ENCODE data around the gene CDH26. TPM values are rescaled to one million over a fixed set of nuclear protein-coding genes. Genes with fewer than 3 reads are reported as not detected.

Gene CDH26
- total RNA-seq, 4 donors from 2014 or later = 0.27 to 0.41 (median 0.29) TPM; not detected in 1

GRCh38 chr20:59942245-59942644, 16.0 kb upstream of the CDH26 start:
- peak overlapping the region in 1 of 4 donors; percentile 90 for H3K4me3 ChIP-seq
- peaks cover 0 to 26% of the 10 kb centered on the region in 2 donors for H3K36me3 ChIP-seq
- peaks cover 53 to 63% of the 10 kb centered on the region in 2 donors for H3K4me1 ChIP-seq
- in situ Hi-C loops (cut with MboI; ENCODE audit: low sequenced_read_pairs in 4 of 4) (loop anchor here in 1 of 4 donors (10.0 kb wide), 1 partner anchor 113 kb away; no protein-coding TSS in a partner anchor), intact Hi-C loops (cut with DNase I; ENCODE audit: low total_unique reads) (loop anchor here (5.0 kb wide), 2 partner anchors 90 to 1050 kb away; no protein-coding TSS in a partner anchor)
- peak overlapping the region; percentile 91 to 99 (median 93) for H3K27ac ChIP-seq
- no peaks in the 10 kb centered on the region for H3K9me3 ChIP-seq
- no peak for ATAC-seq
- no peak for DNase-seq
- no peaks in the 10 kb centered on the region for H3K27me3 ChIP-seq
- no peak for TF ChIP-seq CTCF (IDR thresholded peaks at IDR 0.05 in 4 of 5, conservative IDR thresholded peaks at IDR 0.05 in 1 of 5)
- TF ChIP-seq POLR2A (IDR thresholded peaks at IDR 0.05) = no peak

GRCh38 chr20:59944726-59945125, 13.5 kb upstream of the CDH26 start:
- intact Hi-C loops (cut with DNase I; ENCODE audit: low total_unique reads) = loop anchor here (5.0 kb wide), 2 partner anchors 88 to 1052 kb away; no protein-coding TSS in a partner anchor
- H3K4me1 ChIP-seq = peaks cover 37 to 58% of the 10 kb centered on the region in 2 donors

GRCh38 chr20:59945175-59945574, 13.0 kb upstream of the CDH26 start:
- in situ Hi-C loops (cut with MboI; ENCODE audit: low sequenced_read_pairs in 4 of 4) = loop anchor here in 1 of 4 donors (10.0 kb wide), 1 partner anchor 110 kb away; no protein-coding TSS in a partner anchor
- DNase-seq (no peak), ATAC-seq (no peak)
- Histone ChIP-seq H3K36me3 (peaks cover 0 to 26% of the 10 kb centered on the region in 2 donors), H3K9me3 (no peaks in the 10 kb centered on the region), H3K4me3 (no peak overlapping the region), H3K27me3 (no peaks in the 10 kb centered on the region), H3K4me1 (peaks cover 37 to 59% of the 10 kb centered on the region in 2 donors), H3K27ac (peak overlapping the region in 3 of 4 donors; percentile 11 to 44 (median 35))
- intact Hi-C loops (cut with DNase I; ENCODE audit: low total_unique reads) = no loop called here
- TF ChIP-seq CTCF (IDR thresholded peaks at IDR 0.05 in 4 of 5, conservative IDR thresholded peaks at IDR 0.05 in 1 of 5) = no peak
- TF ChIP-seq POLR2A (IDR thresholded peaks at IDR 0.05) = no peak

More at GRCh38 chr20:59944726-59945125, 13.5 kb upstream of the CDH26 start:
- DNase-seq = no peak
- no peaks in the 10 kb centered on the region for H3K27me3 ChIP-seq
- H3K27ac ChIP-seq = peak overlapping the region in 3 of 4 donors; percentile 11 to 44 (median 35)
- no peaks in the 10 kb centered on the region for H3K9me3 ChIP-seq
- peaks cover 0 to 26% of the 10 kb centered on the region in 2 donors for H3K36me3 ChIP-seq
- in situ Hi-C loops (cut with MboI; ENCODE audit: low sequenced_read_pairs in 4 of 4) = loop anchor here in 1 of 4 donors (10.0 kb wide), 1 partner anchor 110 kb away; no protein-coding TSS in a partner anchor
- no peak for ATAC-seq
- no peak overlapping the region for H3K4me3 ChIP-seq
- TF ChIP-seq POLR2A (IDR thresholded peaks at IDR 0.05) = no peak
- TF ChIP-seq CTCF (IDR thresholded peaks at IDR 0.05 in 4 of 5, conservative IDR thresholded peaks at IDR 0.05 in 1 of 5) = no peak

GRCh38 chr20:59945731-59946130, 12.5 kb upstream of the CDH26 start:
- Histone ChIP-seq H3K9me3 (no peaks in the 10 kb centered on the region), H3K36me3 (peaks cover 0 to 26% of the 10 kb centered on the region in 2 donors), H3K4me1 (peaks cover 37 to 59% of the 10 kb centered on the region in 2 donors), H3K27ac (peak overlapping the region in 3 of 4 donors; percentile 11 to 44 (median 35)), H3K4me3 (no peak overlapping the region), H3K27me3 (no peaks in the 10 kb centered on the region)
- intact Hi-C loops (cut with DNase I; ENCODE audit: low total_unique reads) = no loop called here
- TF ChIP-seq CTCF (IDR thresholded peaks at IDR 0.05 in 4 of 5, conservative IDR thresholded peaks at IDR 0.05 in 1 of 5) (no peak), POLR2A (IDR thresholded peaks at IDR 0.05) (no peak)
- DNase-seq = no peak
- ATAC-seq = no peak
- in situ Hi-C loops (cut with MboI; ENCODE audit: low sequenced_read_pairs in 4 of 4) = loop anchor here in 1 of 4 donors (10.0 kb wide), 1 partner anchor 109 kb away; no protein-coding TSS in a partner anchor
